Measurements from ENCODE around the gene ZNF354B.
"Not testable (repeated sequence)": the region's sequence is repeated elsewhere in the genome, so short reads cannot be mapped to it uniquely, and the experiment has no call there.

Gene ZNF354B

GRCh38 chr5:178839319-178839704 is 20.4 kb upstream of the ZNF354B start:
- Histone ChIP-seq H3K36me3 (ENCODE audit: insufficient read depth, low read length) (no peaks in the 10 kb centered on the region), H3K27me3 (ENCODE audit: insufficient read depth, low read length, poor library complexity) (no peaks in the 10 kb centered on the region), H3K9me3 (ENCODE audit: insufficient read depth, low read length, severe bottlenecking) (no peaks in the 10 kb centered on the region), H2AFZ (ENCODE audit: low read depth, low read length) (no peak overlapping the region), H3K79me2 (ENCODE audit: insufficient read depth, low read length) (no peaks in the 10 kb centered on the region), H3K27ac (ENCODE audit: low read length) (no peak overlapping the region), H3K9ac (ENCODE audit: low read depth, low read length) (no peak overlapping the region), H3K4me2 (ENCODE audit: insufficient read depth, low read length) (no peak overlapping the region), H3K4me3 (ENCODE audit: low read depth in 1 of 2, low read length in 2 of 2) (no peak overlapping the region), H4K20me1 (ENCODE audit: insufficient read depth, low read length) (no peaks in the 10 kb centered on the region), H3K4me1 (ENCODE audit: insufficient read depth, low read length) (no peaks in the 10 kb centered on the region)
- DNase-seq: peak; percentile 58
- ATAC-seq (ENCODE audit: insufficient read depth, low read depth): peak; percentile 80
- TF ChIP-seq EZH2 (IDR thresholded peaks at IDR 0.05; ENCODE audit: borderline replicate concordance, low read depth, low read length, severe bottlenecking) (no peak), CTCF (IDR thresholded peaks at IDR 0.05; ENCODE audit: borderline replicate concordance, extremely low read depth, low read length, poor library complexity, severe bottlenecking) (peak; percentile 74)

- ATAC-seq (ENCODE audit: insufficient read depth, low read depth); H3K4me1 ChIP-seq (ENCODE audit: insufficient read depth, low read length); H2AFZ ChIP-seq (ENCODE audit: low read depth, low read length); H3K4me2 ChIP-seq (ENCODE audit: insufficient read depth, low read length); DNase-seq; H3K36me3 ChIP-seq (ENCODE audit: insufficient read depth, low read length); H3K4me3 ChIP-seq (ENCODE audit: low read depth in 1 of 2, low read length in 2 of 2); H3K27ac ChIP-seq (ENCODE audit: low read length); H3K9me3 ChIP-seq (ENCODE audit: insufficient read depth, low read length, severe bottlenecking); H3K27me3 ChIP-seq (ENCODE audit: insufficient read depth, low read length, poor library complexity); H4K20me1 ChIP-seq (ENCODE audit: insufficient read depth, low read length); H3K79me2 ChIP-seq (ENCODE audit: insufficient read depth, low read length); H3K9ac ChIP-seq (ENCODE audit: low read depth, low read length): not testable (repeated sequence)
These were observed 19.4 kb upstream of the ZNF354B start for GRCh38 chr5:178840399-178840798.

GRCh38 chr5:178849316-178849715 is 10.4 kb upstream of the ZNF354B start:
- H3K4me2 ChIP-seq (ENCODE audit: insufficient read depth, low read length): no peak overlapping the region
- H3K4me3 ChIP-seq (ENCODE audit: low read depth in 1 of 2, low read length in 2 of 2): no peak overlapping the region
- peaks cover 6% of the 10 kb centered on the region for H3K27me3 ChIP-seq (ENCODE audit: insufficient read depth, low read length, poor library complexity)
- ATAC-seq (ENCODE audit: insufficient read depth, low read depth) (no peak), DNase-seq (no peak)
- no peaks in the 10 kb centered on the region for H3K79me2 ChIP-seq (ENCODE audit: insufficient read depth, low read length)
- H3K4me1 ChIP-seq (ENCODE audit: insufficient read depth, low read length): no peaks in the 10 kb centered on the region
- H2AFZ ChIP-seq (ENCODE audit: low read depth, low read length): no peak overlapping the region
- no peaks in the 10 kb centered on the region for H4K20me1 ChIP-seq (ENCODE audit: insufficient read depth, low read length)
- TF ChIP-seq EZH2 (IDR thresholded peaks at IDR 0.05; ENCODE audit: borderline replicate concordance, low read depth, low read length, severe bottlenecking) (no peak), CTCF (IDR thresholded peaks at IDR 0.05; ENCODE audit: borderline replicate concordance, extremely low read depth, low read length, poor library complexity, severe bottlenecking) (no peak)
- H3K36me3 ChIP-seq (ENCODE audit: insufficient read depth, low read length): no peaks in the 10 kb centered on the region
- no peaks in the 10 kb centered on the region for H3K9me3 ChIP-seq (ENCODE audit: insufficient read depth, low read length, severe bottlenecking)
- H3K9ac ChIP-seq (ENCODE audit: low read depth, low read length): no peak overlapping the region
- no peak overlapping the region for H3K27ac ChIP-seq (ENCODE audit: low read length)

- H3K36me3 ChIP-seq (ENCODE audit: insufficient read depth, low read length): no peaks in the 10 kb centered on the region
- no peak for DNase-seq
- no peak overlapping the region for H2AFZ ChIP-seq (ENCODE audit: low read depth, low read length)
- no peak overlapping the region for H3K9ac ChIP-seq (ENCODE audit: low read depth, low read length)
- no peak overlapping the region for H3K4me3 ChIP-seq (ENCODE audit: low read depth in 1 of 2, low read length in 2 of 2)
- H3K9me3 ChIP-seq (ENCODE audit: insufficient read depth, low read length, severe bottlenecking): no peaks in the 10 kb centered on the region
- H3K27ac ChIP-seq (ENCODE audit: low read length): no peak overlapping the region
- ATAC-seq (ENCODE audit: insufficient read depth, low read depth): no peak
- H3K4me2 ChIP-seq (ENCODE audit: insufficient read depth, low read length): no peak overlapping the region
- no peaks in the 10 kb centered on the region for H3K4me1 ChIP-seq (ENCODE audit: insufficient read depth, low read length)
- H3K27me3 ChIP-seq (ENCODE audit: insufficient read depth, low read length, poor library complexity): peaks cover 6% of the 10 kb centered on the region
- H3K79me2 ChIP-seq (ENCODE audit: insufficient read depth, low read length): no peaks in the 10 kb centered on the region
- no peak for TF ChIP-seq EZH2 (IDR thresholded peaks at IDR 0.05; ENCODE audit: borderline replicate concordance, low read depth, low read length, severe bottlenecking)
- no peak for TF ChIP-seq CTCF (IDR thresholded peaks at IDR 0.05; ENCODE audit: borderline replicate concordance, extremely low read depth, low read length, poor library complexity, severe bottlenecking)
- H4K20me1 ChIP-seq (ENCODE audit: insufficient read depth, low read length): no peaks in the 10 kb centered on the region
These were observed 7.8 kb upstream of the ZNF354B start for GRCh38 chr5:178851951-178852350.

Data from DND-41 (cell line).